Measurements from ENCODE around the gene ELF4.

DNA sequence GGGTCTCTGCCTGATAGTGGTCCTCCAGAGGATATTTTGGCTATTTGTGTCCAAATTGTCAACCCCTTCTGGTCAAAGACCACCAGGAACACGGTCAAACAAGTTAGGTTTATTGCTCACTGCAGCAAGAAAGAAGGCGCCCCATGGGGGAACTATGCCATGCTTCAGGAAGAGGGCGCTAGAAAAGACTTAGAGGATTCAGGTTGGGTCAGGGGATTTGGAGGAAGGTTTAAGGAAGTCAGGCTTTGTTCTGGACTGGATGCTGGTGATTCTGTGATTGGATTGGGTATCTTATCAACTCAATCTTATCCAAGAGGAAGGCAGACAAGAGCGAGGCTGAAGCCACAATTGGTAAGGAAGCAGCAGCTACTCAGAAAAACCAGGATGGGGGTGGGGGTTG, 14.3 kb upstream of the ELF4 start:
- TF ChIP-seq, protein P1, sequence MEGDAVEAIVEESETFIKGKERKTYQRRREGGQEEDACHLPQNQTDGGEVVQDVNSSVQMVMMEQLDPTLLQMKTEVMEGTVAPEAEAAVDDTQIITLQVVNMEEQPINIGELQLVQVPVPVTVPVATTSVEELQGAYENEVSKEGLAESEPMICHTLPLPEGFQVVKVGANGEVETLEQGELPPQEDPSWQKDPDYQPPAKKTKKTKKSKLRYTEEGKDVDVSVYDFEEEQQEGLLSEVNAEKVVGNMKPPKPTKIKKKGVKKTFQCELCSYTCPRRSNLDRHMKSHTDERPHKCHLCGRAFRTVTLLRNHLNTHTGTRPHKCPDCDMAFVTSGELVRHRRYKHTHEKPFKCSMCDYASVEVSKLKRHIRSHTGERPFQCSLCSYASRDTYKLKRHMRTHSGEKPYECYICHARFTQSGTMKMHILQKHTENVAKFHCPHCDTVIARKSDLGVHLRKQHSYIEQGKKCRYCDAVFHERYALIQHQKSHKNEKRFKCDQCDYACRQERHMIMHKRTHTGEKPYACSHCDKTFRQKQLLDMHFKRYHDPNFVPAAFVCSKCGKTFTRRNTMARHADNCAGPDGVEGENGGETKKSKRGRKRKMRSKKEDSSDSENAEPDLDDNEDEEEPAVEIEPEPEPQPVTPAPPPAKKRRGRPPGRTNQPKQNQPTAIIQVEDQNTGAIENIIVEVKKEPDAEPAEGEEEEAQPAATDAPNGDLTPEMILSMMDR (conservative IDR thresholded peaks at IDR 0.05): no peak
- TF ChIP-seq ZFX (IDR thresholded peaks at IDR 0.05): no peak
